NCI-H2196 treated with DMSO at 0.1 percent for 48 hours (cell line): ENCODE results near the gene DISC1.

Source experiments
- DNase-seq: peaks from one replicate; lab custom pipeline; 2025; ENCODE audit not compliant: unreplicated experiment; lab: John Stamatoyannopoulos, UW

Gene DISC1

GRCh38 chr1:231806623-231807495 lies 180.3 kb downstream of the DISC1 start:
- peak; percentile 49 for DNase-seq

GRCh38 chr1:231807541-231807940 lies 181.0 kb downstream of the DISC1 start:
- peak; percentile 29 for DNase-seq

GRCh38 chr1:231808116-231808515 lies 181.5 kb downstream of the DISC1 start:
- DNase-seq: no peak

- DNase-seq: no peak
Measured at GRCh38 chr1:231808990-231809389, 182.4 kb downstream of the DISC1 start.

GRCh38 chr1:231810415-231810814 lies 183.8 kb downstream of the DISC1 start:
- no peak for DNase-seq

- no peak for DNase-seq
Measured at GRCh38 chr1:231814021-231814420, 187.4 kb downstream of the DISC1 start.

- DNase-seq: no peak
Measured at GRCh38 chr1:231814521-231814920, 187.9 kb downstream of the DISC1 start.

GRCh38 chr1:231817801-231818200 lies 191.2 kb downstream of the DISC1 start:
- DNase-seq: no peak

GRCh38 chr1:231818337-231818736 lies 191.7 kb downstream of the DISC1 start:
- DNase-seq: no peak

- no peak for DNase-seq
Measured at GRCh38 chr1:231821281-231821680, 194.7 kb downstream of the DISC1 start.

GRCh38 chr1:231822041-231822440 lies 195.5 kb downstream of the DISC1 start:
- DNase-seq: no peak

GRCh38 chr1:231826566-231826965 lies 200.0 kb downstream of the DISC1 start:
- DNase-seq: no peak

- no peak for DNase-seq
Measured at GRCh38 chr1:231827337-231828105, 200.9 kb downstream of the DISC1 start.

- DNase-seq: no peak
Measured at GRCh38 chr1:231828182-231828920, 201.8 kb downstream of the DISC1 start.

- no peak for DNase-seq
Measured at GRCh38 chr1:231829332-231829731, 202.7 kb downstream of the DISC1 start.

- DNase-seq: no peak
Measured at GRCh38 chr1:231836227-231836893, 209.8 kb downstream of the DISC1 start.

GRCh38 chr1:231838521-231838920 lies 211.9 kb downstream of the DISC1 start:
- DNase-seq: no peak

- no peak for DNase-seq
Measured at GRCh38 chr1:231839999-231840398, 213.4 kb downstream of the DISC1 start.

- no peak for DNase-seq
Measured at GRCh38 chr1:231841616-231842344, 215.2 kb downstream of the DISC1 start.

- no peak for DNase-seq
Measured at GRCh38 chr1:231842441-231842840, 215.9 kb downstream of the DISC1 start.
